ENCODE measurements around the gene PDE8B.

The PDE8B gene, protein sequence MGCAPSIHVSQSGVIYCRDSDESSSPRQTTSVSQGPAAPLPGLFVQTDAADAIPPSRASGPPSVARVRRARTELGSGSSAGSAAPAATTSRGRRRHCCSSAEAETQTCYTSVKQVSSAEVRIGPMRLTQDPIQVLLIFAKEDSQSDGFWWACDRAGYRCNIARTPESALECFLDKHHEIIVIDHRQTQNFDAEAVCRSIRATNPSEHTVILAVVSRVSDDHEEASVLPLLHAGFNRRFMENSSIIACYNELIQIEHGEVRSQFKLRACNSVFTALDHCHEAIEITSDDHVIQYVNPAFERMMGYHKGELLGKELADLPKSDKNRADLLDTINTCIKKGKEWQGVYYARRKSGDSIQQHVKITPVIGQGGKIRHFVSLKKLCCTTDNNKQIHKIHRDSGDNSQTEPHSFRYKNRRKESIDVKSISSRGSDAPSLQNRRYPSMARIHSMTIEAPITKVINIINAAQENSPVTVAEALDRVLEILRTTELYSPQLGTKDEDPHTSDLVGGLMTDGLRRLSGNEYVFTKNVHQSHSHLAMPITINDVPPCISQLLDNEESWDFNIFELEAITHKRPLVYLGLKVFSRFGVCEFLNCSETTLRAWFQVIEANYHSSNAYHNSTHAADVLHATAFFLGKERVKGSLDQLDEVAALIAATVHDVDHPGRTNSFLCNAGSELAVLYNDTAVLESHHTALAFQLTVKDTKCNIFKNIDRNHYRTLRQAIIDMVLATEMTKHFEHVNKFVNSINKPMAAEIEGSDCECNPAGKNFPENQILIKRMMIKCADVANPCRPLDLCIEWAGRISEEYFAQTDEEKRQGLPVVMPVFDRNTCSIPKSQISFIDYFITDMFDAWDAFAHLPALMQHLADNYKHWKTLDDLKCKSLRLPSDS

DNA sequence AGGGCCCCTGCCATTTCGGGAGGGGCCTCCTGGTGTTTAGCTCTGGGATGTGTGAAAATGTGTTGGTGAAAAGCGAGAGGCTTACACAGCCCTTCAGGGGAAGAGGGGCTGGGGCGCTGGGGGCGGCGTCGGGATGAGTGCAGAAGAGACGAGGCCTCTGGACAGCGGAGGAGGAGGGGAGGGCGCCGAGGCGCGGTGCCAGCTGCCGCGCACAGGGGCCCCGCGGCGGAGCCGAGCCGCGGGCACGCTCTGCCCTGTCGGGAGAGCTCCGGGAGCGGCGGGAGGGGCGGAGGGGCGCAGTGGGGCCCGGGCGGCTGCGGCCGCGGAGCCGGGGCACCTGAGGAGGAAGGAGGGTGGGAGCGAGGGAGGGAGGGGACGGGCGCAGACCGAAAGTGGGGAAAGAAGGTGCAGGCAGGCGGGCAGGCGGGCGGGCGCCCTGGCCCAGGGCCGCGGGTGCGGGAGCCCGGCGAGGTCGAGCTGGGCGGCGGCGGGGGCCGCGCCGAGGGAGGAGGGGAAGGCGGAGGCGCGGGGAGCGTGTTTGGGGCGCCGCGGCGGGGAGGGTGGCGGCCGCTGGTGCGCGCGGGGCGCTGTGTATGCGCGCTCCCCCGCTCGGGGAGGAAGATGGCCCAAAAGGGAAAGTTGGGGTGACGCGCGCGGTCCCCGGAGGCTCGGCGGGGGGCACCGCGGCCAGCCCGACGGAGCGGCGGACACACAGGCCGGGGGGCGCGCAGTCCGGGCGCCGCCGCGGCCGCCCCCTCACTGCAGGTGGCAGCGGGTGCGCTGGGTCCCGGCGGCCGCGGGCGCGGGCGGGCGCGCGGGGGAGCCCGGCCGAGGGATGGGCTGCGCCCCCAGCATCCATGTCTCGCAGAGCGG lies at the start of gene PDE8B:
Gene PDE8B (plus strand): TSS at position 590 of the 873 bp plus-strand sequence. CDS start 246 bp downstream, at position 836.
- Histone ChIP-seq H3K9me3 (ENCODE audit: control insufficient read depth in 2 of 2, low read length in 2 of 2) (no peaks in the 10 kb centered on the region), H3K27me3 (ENCODE audit: control insufficient read depth in 2 of 2, insufficient read depth in 2 of 2, low read length in 2 of 2) (peaks cover 34 to 44% of the 10 kb centered on the region in 2 donors), H3K27ac (ENCODE audit: low read depth in 2 of 2, low read length in 2 of 2) (no peak within 1 kb of the TSS), H3K4me1 (ENCODE audit: control insufficient read depth in 2 of 2, insufficient read depth in 2 of 2, low read length in 2 of 2) (peaks cover 0 to 6% of the 10 kb centered on the region in 2 donors), H3K4me3 (ENCODE audit: low read length in 2 of 2) (peak within 1 kb of the TSS; percentile 48 to 53), H3K9ac (ENCODE audit: low read depth in 1 of 2, low read length in 2 of 2) (peak within 1 kb of the TSS in 1 of 2 donors; percentile 26), H3K36me3 (ENCODE audit: control insufficient read depth in 2 of 2, insufficient read depth in 2 of 2, low read length in 2 of 2) (no peaks in the 10 kb centered on the region)

DNA sequence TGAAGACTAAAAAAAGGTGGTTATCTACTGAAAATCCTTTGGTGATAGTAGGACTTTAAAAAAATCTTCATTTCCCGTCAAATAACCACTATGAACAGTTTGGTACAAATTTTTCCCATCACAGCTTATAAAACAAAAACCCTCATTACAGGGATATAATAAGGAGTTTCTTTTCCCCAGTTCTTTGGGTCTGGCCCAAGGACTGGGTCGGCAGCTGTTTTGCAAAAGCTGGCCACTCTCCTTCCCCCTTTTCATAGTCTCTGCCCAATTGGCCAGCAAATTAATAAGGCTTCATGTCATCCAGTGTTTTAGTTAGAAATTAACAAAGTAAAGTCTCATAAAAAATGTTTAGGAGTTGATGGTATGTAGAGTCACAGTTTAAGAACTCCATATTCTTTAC lies 47.0 kb upstream of the PDE8B start:
- Histone ChIP-seq H3K4me1 (ENCODE audit: control insufficient read depth in 2 of 2, insufficient read depth in 2 of 2, low read length in 2 of 2) (peaks cover 0 to 6% of the 10 kb centered on the region in 2 donors), H3K27ac (ENCODE audit: low read depth in 2 of 2, low read length in 2 of 2) (no peak overlapping the region), H3K36me3 (ENCODE audit: control insufficient read depth in 2 of 2, insufficient read depth in 2 of 2, low read length in 2 of 2) (no peaks in the 10 kb centered on the region), H3K9ac (ENCODE audit: low read depth in 1 of 2, low read length in 2 of 2) (no peak overlapping the region), H3K4me3 (ENCODE audit: low read length in 2 of 2) (no peak overlapping the region), H3K9me3 (ENCODE audit: control insufficient read depth in 2 of 2, low read length in 2 of 2) (no peaks in the 10 kb centered on the region), H3K27me3 (ENCODE audit: control insufficient read depth in 2 of 2, insufficient read depth in 2 of 2, low read length in 2 of 2) (no peaks in the 10 kb centered on the region)

DNA sequence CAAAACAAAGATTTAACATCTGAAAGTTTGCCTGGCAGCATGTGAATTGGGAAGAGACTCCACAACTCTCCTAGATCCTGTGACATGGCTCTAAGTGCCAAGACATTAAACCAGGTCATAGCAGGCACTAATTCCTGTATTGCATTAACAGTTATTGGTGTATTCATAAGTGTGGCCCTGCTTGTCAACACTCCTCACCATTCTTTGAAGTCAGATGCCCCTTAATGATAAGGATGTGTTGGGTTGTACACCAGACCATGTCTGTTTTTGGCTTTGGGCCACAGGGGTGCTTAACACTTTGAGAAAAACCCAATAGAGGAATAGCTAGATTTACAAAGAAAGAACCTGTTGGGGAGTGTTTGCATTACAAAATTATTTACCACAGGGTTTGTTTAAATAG lies 43.4 kb upstream of the PDE8B start:
- Histone ChIP-seq H3K9me3 (ENCODE audit: control insufficient read depth in 2 of 2, low read length in 2 of 2) (no peaks in the 10 kb centered on the region), H3K27me3 (ENCODE audit: control insufficient read depth in 2 of 2, insufficient read depth in 2 of 2, low read length in 2 of 2) (no peaks in the 10 kb centered on the region), H3K9ac (ENCODE audit: low read depth in 1 of 2, low read length in 2 of 2) (no peak overlapping the region), H3K27ac (ENCODE audit: low read depth in 2 of 2, low read length in 2 of 2) (no peak overlapping the region), H3K4me3 (ENCODE audit: low read length in 2 of 2) (no peak overlapping the region), H3K36me3 (ENCODE audit: control insufficient read depth in 2 of 2, insufficient read depth in 2 of 2, low read length in 2 of 2) (no peaks in the 10 kb centered on the region), H3K4me1 (ENCODE audit: control insufficient read depth in 2 of 2, insufficient read depth in 2 of 2, low read length in 2 of 2) (peaks cover 0 to 8% of the 10 kb centered on the region in 2 donors)

DNA sequence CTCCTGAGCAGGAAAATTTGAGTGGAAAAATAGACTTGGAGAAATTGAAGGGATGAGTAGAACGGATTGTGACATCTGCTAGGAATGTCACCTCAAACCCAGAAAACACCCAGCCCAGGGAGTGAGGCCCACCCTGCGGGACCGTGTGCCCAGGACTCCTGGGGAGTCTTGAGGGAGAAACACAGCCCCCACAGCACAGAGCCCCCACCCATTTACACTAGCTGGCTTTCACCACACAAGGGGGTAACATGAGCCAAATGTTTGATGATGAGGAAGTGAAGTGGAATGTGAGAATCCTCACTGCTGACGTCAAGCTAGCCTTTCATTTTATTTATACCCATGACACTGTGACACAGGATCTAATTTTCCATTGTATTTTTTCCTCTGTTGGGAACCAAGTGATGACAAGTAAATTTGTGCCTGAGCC lies 42.8 kb upstream of the PDE8B start:
- Histone ChIP-seq H3K4me1 (ENCODE audit: control insufficient read depth in 2 of 2, insufficient read depth in 2 of 2, low read length in 2 of 2) (peaks cover 0 to 8% of the 10 kb centered on the region in 2 donors), H3K27me3 (ENCODE audit: control insufficient read depth in 2 of 2, insufficient read depth in 2 of 2, low read length in 2 of 2) (no peaks in the 10 kb centered on the region), H3K4me3 (ENCODE audit: low read length in 2 of 2) (no peak overlapping the region), H3K9me3 (ENCODE audit: control insufficient read depth in 2 of 2, low read length in 2 of 2) (no peaks in the 10 kb centered on the region), H3K36me3 (ENCODE audit: control insufficient read depth in 2 of 2, insufficient read depth in 2 of 2, low read length in 2 of 2) (no peaks in the 10 kb centered on the region), H3K27ac (ENCODE audit: low read depth in 2 of 2, low read length in 2 of 2) (no peak overlapping the region), H3K9ac (ENCODE audit: low read depth in 1 of 2, low read length in 2 of 2) (no peak overlapping the region)

GRCh38 chr5:77168161-77168878 lies 42.2 kb upstream of the PDE8B start:
- H3K36me3 ChIP-seq (ENCODE audit: control insufficient read depth in 2 of 2, insufficient read depth in 2 of 2, low read length in 2 of 2): no peaks in the 10 kb centered on the region
- H3K9me3 ChIP-seq (ENCODE audit: control insufficient read depth in 2 of 2, low read length in 2 of 2): no peaks in the 10 kb centered on the region
- no peaks in the 10 kb centered on the region for H3K27me3 ChIP-seq (ENCODE audit: control insufficient read depth in 2 of 2, insufficient read depth in 2 of 2, low read length in 2 of 2)
- H3K27ac ChIP-seq (ENCODE audit: low read depth in 2 of 2, low read length in 2 of 2): no peak overlapping the region
- no peak overlapping the region for H3K9ac ChIP-seq (ENCODE audit: low read depth in 1 of 2, low read length in 2 of 2)
- no peak overlapping the region for H3K4me3 ChIP-seq (ENCODE audit: low read length in 2 of 2)
- H3K4me1 ChIP-seq (ENCODE audit: control insufficient read depth in 2 of 2, insufficient read depth in 2 of 2, low read length in 2 of 2): peaks cover 0 to 8% of the 10 kb centered on the region in 2 donors

DNA sequence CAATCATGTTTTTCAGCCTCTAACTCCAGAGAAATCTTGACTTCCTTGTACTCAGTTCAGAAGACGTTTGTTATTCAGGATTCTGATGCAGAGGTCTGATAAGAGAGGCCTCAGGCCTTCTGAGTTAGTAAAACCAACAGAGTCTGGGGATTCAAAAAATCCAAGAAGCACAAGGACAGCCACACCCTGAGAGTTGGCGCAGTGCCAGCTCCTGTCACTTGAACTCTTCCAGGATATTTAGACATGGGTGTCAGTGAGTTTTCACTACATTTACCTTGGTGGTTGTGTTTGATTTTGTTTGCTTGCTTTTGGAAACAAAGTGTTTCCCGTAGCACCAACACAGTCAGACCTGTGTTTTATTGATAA lies 41.6 kb upstream of the PDE8B start:
- Histone ChIP-seq H3K4me3 (ENCODE audit: low read length in 2 of 2) (no peak overlapping the region), H3K36me3 (ENCODE audit: control insufficient read depth in 2 of 2, insufficient read depth in 2 of 2, low read length in 2 of 2) (no peaks in the 10 kb centered on the region), H3K27ac (ENCODE audit: low read depth in 2 of 2, low read length in 2 of 2) (no peak overlapping the region), H3K4me1 (ENCODE audit: control insufficient read depth in 2 of 2, insufficient read depth in 2 of 2, low read length in 2 of 2) (peaks cover 0 to 8% of the 10 kb centered on the region in 2 donors), H3K27me3 (ENCODE audit: control insufficient read depth in 2 of 2, insufficient read depth in 2 of 2, low read length in 2 of 2) (no peaks in the 10 kb centered on the region), H3K9ac (ENCODE audit: low read depth in 1 of 2, low read length in 2 of 2) (no peak overlapping the region), H3K9me3 (ENCODE audit: control insufficient read depth in 2 of 2, low read length in 2 of 2) (no peaks in the 10 kb centered on the region)

GRCh38 chr5:77170196-77170890 lies 40.1 kb upstream of the PDE8B start:
- Histone ChIP-seq H3K4me3 (ENCODE audit: low read length in 2 of 2) (no peak overlapping the region), H3K9me3 (ENCODE audit: control insufficient read depth in 2 of 2, low read length in 2 of 2) (no peaks in the 10 kb centered on the region), H3K36me3 (ENCODE audit: control insufficient read depth in 2 of 2, insufficient read depth in 2 of 2, low read length in 2 of 2) (no peaks in the 10 kb centered on the region), H3K4me1 (ENCODE audit: control insufficient read depth in 2 of 2, insufficient read depth in 2 of 2, low read length in 2 of 2) (peaks cover 0 to 8% of the 10 kb centered on the region in 2 donors), H3K27me3 (ENCODE audit: control insufficient read depth in 2 of 2, insufficient read depth in 2 of 2, low read length in 2 of 2) (no peaks in the 10 kb centered on the region), H3K9ac (ENCODE audit: low read depth in 1 of 2, low read length in 2 of 2) (no peak overlapping the region), H3K27ac (ENCODE audit: low read depth in 2 of 2, low read length in 2 of 2) (no peak overlapping the region)

DNA sequence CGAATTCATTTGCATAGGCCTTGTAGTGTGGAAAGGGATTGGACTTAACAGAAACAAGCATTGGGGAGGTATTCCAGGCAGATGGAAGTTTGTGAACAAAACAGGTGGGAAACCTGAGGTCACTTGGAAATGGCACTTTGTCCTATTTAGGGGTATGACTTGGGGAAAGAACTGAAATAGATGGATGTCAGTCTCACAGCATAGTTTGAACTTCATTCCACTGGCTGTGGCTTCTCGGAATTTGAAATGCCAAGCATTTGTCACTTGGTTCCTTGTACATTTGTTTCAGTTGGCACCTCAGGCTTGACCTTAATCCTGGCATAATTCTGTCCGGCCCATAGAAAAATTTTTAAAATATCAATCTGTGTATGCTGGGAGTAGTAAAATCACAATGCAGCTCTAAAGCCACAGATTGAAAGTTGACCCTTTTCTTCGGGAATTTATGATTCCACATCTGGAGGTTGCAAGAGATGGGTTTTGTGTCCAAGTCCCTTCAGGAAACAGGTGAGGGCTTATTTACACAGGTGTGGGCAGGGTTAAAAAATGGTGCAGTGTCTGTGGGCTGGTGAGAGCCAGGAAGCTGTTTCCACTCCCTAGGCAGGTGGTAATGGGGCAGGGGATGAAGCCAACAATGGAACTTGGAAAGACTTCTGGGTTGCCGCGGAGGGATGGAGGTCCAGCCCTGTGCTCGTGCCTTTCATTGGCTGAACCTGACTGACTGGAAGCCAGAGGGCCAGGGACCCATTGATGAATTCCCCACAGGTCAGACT lies 39.2 kb upstream of the PDE8B start:
- H3K27ac ChIP-seq (ENCODE audit: low read depth in 2 of 2, low read length in 2 of 2): no peak overlapping the region
- no peak overlapping the region for H3K4me3 ChIP-seq (ENCODE audit: low read length in 2 of 2)
- H3K4me1 ChIP-seq (ENCODE audit: control insufficient read depth in 2 of 2, insufficient read depth in 2 of 2, low read length in 2 of 2): peaks cover 0 to 8% of the 10 kb centered on the region in 2 donors
- no peaks in the 10 kb centered on the region for H3K36me3 ChIP-seq (ENCODE audit: control insufficient read depth in 2 of 2, insufficient read depth in 2 of 2, low read length in 2 of 2)
- H3K9ac ChIP-seq (ENCODE audit: low read depth in 1 of 2, low read length in 2 of 2): no peak overlapping the region
- peaks cover 0 to under 1% of the 10 kb centered on the region in 2 donors for H3K27me3 ChIP-seq (ENCODE audit: control insufficient read depth in 2 of 2, insufficient read depth in 2 of 2, low read length in 2 of 2)
- H3K9me3 ChIP-seq (ENCODE audit: control insufficient read depth in 2 of 2, low read length in 2 of 2): no peaks in the 10 kb centered on the region

Measured in mucosa of rectum (tissue), 2 donors.